NCI-H1930 (cell line): Measurements from ENCODE around the gene TKT.

Experiments
- DNase-seq, 2 experiments: peaks; one replicate each; lab custom pipeline; 2025; lab: John Stamatoyannopoulos, UW

TKT gene

DNA sequence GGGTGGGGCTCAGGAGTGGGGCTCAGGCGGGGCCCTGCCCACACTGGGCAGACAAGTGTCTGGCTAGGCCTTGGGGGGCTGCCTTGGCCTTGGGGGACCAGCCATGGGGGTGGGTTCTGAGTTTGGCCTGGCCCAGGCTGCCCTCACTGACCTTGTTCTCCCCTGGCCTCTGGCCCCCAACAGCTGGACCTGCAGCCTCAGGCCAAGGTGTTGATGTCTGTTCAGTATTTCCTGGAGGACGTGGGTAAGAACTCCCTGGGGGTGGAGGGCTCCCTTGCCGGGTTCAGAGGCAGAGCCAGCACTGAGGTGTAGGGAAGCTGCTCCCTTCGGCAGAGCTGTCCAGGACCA lies 74.8 kb downstream of the TKT start:
- DNase-seq = no peak

DNA sequence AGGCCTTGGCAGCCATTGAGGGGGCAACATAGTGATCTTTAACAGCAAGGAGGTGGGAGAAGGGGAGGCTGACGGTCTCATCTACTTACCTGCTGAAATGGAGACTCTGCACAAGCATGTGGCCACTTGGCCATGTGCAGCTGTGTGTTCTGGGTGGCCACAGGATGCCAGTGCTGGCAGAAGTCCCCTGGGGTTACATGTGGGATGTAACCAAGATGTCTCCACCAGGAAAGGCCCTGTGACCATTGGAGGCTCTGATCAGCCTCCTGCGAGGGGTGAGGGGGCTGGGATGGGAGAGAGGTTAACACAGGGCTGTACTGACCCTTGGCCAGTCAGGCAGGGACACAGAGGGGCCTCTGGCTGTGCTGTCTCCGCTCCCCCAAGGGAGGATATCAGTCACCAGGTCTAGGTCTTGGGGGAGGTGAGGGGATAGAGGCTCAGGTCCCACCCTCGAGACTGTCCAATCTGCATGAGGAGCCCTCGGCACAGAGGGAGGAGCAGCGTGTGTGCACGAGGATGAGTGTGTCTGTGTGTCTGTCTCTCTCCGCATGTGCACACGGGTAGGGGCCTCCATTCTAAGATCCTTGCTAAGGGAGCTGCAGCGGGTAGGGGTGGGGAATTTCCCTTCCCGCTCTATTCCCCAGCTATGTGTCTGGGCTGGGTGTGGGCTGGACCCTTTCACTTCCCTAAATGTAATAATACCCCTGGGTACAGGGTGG lies 75.4 kb downstream of the TKT start:
- DNase-seq = no peak

DNA sequence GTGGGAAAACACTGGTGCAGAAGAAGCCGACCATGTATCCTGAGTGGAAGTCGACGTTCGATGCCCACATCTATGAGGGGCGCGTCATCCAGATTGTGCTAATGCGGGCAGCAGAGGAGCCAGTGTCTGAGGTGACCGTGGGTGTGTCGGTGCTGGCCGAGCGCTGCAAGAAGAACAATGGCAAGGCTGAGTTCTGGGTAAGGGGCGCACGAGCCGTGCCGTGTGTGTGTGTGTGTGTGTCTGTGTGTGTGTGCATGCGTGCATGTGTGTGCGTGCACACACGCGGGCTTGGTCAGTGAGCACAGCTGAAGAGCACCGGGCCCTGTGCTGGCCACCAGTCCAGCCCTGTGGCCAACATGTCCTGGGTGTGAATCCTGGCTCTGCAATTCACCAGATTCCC lies 76.2 kb downstream of the TKT start:
- DNase-seq = no peak

DNA sequence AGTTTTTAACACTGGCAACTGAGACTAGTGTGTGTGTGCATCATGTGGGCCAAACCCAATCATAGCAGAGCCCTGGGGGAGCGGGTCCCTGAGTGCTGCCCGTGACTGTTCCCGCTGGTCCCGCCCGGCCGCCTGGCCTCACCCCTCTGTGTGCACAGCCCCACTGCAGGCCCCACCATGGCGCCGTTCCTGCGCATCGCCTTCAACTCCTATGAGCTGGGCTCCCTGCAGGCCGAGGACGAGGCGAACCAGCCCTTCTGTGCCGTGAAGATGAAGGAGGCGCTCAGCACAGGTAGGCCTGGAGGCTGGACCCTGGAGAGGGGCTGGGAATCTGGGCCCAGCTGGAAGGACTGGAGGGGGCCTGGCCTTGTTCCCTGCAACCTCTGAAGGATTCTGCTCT lies 77.6 kb downstream of the TKT start:
- no peak for DNase-seq

DNA sequence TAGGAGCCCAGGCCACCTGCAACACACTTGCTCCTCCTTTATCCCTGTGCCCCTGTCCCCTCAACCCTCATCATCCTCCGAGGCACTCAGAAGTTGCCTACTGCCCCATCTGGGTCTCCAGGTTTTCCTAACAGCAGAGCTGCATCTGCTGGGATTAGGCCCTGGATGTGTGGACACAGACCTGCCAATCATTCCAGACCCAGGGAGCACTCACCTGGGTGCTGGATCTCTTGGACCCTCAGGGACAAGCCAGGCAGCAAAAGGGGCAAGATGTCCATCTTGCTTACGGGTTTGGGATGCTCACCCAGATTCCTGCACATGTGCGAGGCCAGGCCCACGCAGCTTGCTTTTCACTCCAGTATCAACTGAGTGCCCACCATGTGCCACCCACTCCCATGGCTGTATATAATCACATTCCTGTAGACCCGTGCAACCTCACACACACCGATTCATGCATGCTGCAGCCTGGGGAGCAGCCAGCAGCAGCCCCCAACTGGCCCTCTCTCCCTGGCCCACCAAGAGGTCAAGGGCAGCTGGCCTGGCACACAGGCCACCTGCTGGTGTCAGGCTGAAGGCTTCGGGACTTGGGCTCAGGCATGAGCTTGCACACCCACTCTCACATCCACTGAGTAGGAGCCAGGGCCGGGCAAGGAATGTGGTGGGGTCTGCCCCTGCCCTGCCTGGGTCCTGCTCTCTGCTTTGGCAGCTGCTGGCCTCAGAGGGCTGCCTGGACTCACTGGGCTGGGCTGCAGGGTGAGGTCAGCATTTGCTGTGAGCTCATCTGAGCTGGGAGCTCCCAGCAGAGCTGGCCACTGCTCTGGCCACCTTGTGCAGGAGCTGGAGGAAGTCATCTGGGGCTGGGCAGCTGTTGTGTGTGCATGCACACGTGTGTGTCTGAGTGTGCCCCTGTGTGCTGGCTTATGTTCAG lies 79.9 kb downstream of the TKT start:
- no peak for DNase-seq
